Peyer's patch (tissue), 4 donors: Measurements from ENCODE around the gene SNRK.

Experiments
- POLR2A ChIP-seq, 2 donors: fragments of 450-650 bp; IDR thresholded peaks; one replicate each; pipeline ENCODE4 v1.5.1; 2017; ENCODE audit warnings: antibody characterized with exemption in 2 of 2, mild to moderate bottlenecking in 2 of 2, moderate library complexity in 2 of 2
- TF ChIP-seq, protein P1 (sequence below), 6 experiments: fragments of 450-650 bp in 4 of 6; fragments of 200-600 bp in 2 of 6; sonication (generic) in 1 of 6; IDR thresholded peaks; one replicate each; pipeline ENCODE4 v1.5.1; 2017 to 2019; ENCODE audit warnings: antibody characterized with exemption in 6 of 6, mild to moderate bottlenecking in 3 of 6, moderate library complexity in 1 of 6

DNA sequence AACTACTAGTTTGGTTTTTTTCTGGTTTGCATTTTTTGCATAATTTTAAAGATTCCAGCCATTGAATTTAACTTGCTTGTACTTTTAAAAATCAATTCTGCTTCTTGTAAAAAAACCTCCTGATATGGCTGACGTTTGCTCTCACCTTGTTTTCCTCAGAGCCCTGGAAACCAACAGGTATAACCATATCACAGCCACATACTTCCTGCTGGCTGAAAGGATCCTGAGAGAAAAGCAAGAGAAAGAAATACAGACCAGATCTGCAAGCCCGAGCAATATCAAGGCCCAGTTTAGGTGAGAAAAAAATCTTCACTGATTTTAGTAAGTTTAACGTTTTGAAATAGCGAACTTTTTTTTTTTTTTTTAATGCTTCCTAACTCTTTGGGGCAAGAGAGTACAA lies 56.8 kb downstream of the SNRK start:
- TF ChIP-seq, protein P1, sequence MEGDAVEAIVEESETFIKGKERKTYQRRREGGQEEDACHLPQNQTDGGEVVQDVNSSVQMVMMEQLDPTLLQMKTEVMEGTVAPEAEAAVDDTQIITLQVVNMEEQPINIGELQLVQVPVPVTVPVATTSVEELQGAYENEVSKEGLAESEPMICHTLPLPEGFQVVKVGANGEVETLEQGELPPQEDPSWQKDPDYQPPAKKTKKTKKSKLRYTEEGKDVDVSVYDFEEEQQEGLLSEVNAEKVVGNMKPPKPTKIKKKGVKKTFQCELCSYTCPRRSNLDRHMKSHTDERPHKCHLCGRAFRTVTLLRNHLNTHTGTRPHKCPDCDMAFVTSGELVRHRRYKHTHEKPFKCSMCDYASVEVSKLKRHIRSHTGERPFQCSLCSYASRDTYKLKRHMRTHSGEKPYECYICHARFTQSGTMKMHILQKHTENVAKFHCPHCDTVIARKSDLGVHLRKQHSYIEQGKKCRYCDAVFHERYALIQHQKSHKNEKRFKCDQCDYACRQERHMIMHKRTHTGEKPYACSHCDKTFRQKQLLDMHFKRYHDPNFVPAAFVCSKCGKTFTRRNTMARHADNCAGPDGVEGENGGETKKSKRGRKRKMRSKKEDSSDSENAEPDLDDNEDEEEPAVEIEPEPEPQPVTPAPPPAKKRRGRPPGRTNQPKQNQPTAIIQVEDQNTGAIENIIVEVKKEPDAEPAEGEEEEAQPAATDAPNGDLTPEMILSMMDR (IDR thresholded peaks at IDR 0.05): no peak
- TF ChIP-seq POLR2A (IDR thresholded peaks at IDR 0.05): no peak
